Airway epithelial cell (primary cell): ENCODE results near the gene AGGF1. TPM values are rescaled to one million over a fixed set of nuclear protein-coding genes. Genes with fewer than 3 reads are reported as not detected.

Experiments
- total RNA-seq: library from RNA; depleted of rRNA; stranded (reverse); fragments of >200 nt; gene quantifications from 2 replicates; pipeline ENCODE4 v1.2.3, GENCODE V29; 2015

AGGF1 gene, protein sequence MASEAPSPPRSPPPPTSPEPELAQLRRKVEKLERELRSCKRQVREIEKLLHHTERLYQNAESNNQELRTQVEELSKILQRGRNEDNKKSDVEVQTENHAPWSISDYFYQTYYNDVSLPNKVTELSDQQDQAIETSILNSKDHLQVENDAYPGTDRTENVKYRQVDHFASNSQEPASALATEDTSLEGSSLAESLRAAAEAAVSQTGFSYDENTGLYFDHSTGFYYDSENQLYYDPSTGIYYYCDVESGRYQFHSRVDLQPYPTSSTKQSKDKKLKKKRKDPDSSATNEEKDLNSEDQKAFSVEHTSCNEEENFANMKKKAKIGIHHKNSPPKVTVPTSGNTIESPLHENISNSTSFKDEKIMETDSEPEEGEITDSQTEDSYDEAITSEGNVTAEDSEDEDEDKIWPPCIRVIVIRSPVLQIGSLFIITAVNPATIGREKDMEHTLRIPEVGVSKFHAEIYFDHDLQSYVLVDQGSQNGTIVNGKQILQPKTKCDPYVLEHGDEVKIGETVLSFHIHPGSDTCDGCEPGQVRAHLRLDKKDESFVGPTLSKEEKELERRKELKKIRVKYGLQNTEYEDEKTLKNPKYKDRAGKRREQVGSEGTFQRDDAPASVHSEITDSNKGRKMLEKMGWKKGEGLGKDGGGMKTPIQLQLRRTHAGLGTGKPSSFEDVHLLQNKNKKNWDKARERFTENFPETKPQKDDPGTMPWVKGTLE
- 12.8 and 17.4 TPM in 2 replicates for total RNA-seq

DNA sequence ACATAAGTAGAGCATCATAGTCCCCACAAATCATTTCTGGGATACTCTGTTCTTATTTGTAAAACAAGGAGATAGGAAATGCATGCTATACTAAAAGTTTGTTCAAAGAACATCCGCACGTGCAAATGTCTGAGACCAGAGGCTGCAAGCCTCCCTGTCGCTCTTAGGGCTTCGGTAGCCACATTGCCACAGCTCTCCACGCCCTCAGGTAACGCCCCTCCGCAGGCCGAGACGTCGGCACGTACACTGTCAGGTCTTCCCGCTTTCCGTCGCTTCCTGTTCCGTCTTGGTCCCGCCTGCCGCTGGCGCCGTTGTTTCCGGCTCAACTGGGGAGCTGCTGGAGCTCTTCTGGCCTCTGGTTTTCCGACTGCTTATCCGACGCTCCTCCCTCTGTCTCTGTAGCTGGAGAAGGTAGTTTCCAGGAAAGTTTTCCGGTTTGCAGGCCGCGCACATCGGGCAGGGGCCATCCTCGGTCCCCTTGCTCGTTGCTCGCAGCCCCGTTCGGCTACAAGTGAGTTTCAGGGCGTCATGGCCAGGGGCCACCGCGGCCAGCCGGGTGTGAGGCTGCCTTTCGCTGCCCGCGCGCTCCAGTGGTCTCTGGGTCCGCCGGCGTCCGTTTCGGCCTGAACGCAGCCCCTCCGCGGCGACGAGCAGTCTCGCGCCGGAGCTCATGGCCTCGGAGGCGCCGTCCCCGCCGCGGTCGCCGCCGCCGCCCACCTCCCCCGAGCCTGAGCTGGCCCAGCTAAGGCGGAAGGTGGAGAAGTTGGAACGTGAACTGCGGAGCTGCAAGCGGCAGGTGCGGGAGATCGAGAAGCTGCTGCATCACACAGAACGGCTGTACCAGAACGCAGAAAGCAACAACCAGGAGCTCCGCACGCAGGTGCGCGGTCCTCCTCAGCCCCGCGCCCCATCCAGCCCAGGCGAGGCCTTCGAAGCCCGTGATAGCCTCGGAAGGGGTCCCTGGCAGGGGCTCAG lies at the start of gene AGGF1:
AGGF1 (plus strand) TSS at position 308 of the 975 bp plus-strand sequence; CDS start at position 671, 363 bp downstream.

DNA sequence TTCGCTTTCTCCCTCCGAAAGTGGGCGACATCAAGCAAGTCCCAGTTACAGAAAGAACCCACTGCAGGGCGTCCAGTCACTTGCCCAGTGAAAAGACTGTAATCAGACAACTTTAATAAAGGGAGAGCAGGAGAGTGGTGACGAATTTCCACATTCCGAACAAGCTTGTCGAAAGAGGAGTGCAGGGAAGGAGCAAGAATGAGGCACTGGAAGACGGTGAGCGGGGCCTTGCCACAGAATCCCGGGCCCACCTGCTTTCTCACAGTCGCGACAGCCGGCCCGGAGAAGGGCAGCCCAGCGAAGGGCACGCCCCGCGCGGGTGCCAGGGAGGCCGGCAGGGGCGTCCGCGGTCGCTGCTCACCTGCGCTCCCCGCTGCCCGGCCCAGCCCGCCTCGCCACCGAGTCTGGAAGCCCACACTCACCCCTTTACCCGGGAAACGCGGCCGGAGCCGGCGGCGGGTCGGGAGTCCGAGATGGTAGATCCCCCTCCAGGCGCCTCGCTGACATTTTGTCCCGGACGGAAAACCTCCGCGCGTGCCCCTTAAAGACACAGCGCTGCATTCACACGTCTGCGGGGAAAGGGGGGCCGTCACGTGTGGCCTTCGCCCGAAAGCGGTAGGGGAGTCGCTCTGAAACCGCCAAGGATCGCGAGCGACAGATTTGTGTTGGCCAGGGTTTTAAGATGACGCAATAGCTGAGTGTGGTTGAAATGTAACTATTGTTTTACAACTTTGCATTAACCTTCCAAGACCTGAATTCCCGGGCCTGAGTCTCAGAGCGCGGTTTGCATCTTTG lies 56.7 kb downstream of the AGGF1 start, which contains the start of gene ZBED3:
ZBED3 (minus strand) TSS at position 597 of the 795 bp plus-strand sequence. CDS start 9,407 bp downstream, outside the sequence.

Other genes starting within 250 kb of the AGGF1 start
- 23.4 and 33.0 TPM in 2 replicates for gene F2RL1, start 211.4 kb upstream of the AGGF1 start, total RNA-seq
- gene S100Z, start 180.4 kb upstream of the AGGF1 start, total RNA-seq: not detected in 2 replicates
- gene CRHBP, start 77.4 kb upstream of the AGGF1 start, total RNA-seq: not detected in 2 replicates
- 0.37 and 0.85 TPM in 2 replicates for gene ZBED3, start 56.9 kb downstream of the AGGF1 start, total RNA-seq
- gene PDE8B, start 180.3 kb downstream of the AGGF1 start, total RNA-seq: under 0.01 TPM in 1 of 2 replicates, not detected in the other